ENCODE measurements around the gene TBC1D9B. TPM values are rescaled to one million over a fixed set of nuclear protein-coding genes. Genes with fewer than 3 reads are reported as not detected.

TBC1D9B gene
- total RNA-seq, 1 experiment from 2014 or later = 75.3 TPM

DNA sequence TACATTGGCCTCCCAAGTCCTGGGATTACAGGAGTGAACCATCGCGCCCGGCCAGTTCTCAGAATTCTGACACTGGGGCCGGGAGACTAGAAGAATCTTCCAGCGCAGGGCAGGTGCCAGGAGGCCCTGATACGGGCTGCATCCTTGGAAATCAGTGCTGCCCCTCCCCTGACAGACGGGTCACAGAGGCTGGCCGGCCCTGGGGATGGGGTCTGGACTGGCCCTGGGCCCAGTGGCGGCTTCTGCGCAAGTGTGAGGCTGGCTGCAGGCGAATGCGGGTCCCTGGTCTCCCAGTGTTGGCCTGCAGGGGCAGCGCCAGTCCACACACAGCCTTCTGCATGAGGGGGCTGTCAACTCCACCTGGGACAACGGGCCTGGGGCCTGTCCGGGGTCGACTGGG is 831 bp upstream of the TBC1D9B start:
- no peak for DNase-seq (ENCODE audit: low read depth)

DNA sequence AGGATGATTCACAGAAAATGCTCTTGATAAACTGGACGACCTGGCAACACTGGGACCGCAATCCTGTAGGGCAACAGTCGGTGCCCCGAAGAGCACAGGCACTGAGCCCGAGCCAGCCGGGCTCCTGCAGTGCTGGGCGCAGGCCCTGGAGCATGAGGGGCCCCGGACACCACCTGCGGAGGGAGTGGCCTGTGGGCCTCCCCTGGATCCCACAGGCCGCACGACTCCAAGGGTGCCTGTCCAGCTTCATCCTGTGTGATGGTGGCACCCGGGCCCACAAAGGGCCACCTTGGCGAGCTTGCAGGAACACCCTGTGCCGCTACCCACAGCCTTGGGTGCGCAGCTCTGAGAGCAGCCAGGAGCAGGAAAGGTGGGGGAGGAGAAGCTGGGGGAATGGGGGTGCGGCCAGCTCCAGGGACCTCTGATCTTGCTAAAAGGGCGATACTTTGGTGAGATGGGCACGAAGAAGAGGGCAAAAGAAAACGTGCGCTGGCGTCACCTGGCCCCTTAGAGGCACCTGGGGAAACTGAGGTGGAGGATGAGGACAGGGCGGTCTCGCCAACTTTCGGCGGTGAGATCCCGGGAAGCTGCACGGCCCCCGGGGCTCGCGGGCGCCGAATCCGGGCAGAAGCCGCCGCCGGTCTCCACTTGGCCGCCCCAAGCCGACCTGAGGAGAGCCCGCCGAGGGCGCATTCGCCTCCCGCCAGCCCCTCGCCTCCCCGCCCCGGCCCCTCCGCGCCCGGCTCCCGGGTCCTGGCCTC is 722 bp downstream of the TBC1D9B start:
- DNase-seq (ENCODE audit: low read depth) = peak; percentile 23

DNA sequence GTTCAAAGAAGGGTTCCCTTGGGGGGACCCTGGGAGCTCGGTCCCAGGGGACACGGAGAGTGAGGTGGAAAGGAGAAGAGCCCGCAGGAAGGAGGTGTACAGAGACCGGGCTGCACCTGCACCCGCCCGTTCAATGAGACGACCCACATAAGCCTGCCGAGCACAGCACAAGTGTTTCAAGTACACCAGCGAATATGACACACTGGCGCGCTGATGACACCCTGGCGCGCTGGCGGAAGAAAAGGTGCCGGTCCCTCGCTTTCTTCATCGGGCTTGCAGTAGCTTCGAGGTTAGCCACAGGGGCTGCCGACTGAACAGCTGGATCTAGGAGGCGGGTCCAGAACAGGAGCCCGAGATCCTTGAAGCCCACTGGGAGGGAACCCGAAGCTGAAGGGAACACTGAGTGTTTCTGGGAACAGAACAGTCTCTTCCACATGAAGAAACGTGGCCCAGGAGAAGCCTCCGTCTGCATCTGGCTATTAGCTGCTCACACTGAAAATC is 1.4 kb downstream of the TBC1D9B start:
- DNase-seq (ENCODE audit: low read depth) = no peak

DNA sequence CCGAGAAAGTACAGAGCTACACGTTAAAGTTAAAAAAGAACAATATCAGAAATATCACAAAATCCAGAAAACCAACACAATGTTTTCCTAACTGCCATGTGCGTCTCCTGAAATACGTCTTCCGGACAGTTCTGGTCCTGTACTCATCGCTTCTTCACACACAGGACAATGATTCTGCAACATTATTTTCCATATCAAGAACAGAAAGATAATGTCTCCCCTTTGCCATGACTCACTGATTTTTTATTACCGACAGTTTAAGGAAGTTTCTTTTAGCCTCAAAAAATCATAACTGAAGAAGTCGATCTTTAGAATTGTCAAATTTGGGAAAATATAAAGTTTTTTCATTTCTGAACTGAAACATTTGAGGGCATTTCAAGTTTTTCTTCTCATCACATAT is 2.5 kb downstream of the TBC1D9B start:
- DNase-seq (ENCODE audit: low read depth) = no peak

DNA sequence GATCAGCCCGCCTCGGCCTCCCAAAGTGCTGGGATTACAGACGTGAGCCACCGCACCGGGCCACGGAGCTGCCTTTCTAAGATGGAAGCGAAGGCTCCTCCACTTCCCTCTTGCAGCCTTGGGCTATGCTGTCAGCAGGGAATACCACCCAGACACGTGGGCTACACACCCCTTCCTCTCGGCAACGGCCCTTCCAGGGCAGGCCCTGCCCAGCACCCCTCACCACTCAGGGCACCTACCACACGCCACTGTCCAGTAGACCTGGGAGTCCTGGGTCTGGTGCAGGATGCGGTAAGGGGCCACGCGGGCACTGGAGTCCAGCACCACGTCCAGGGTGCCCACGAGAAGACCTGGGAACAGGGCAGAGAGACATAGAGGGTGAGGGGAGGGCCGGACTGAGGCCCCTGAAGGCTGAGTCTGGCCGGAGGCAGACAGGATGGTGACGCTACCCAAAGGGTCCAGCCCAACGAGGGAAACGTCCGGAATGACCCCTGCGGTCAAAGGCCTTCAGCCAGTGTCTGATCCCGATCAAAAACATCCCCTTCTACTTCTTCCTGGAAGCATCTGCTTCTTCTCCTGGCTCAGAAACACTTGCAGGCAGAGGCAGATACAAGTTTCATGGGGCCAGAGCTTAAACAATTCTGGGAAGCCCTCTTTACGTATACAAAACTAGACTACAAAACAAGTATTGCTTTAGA is 3.1 kb downstream of the TBC1D9B start:
- DNase-seq (ENCODE audit: low read depth) = no peak

DNA sequence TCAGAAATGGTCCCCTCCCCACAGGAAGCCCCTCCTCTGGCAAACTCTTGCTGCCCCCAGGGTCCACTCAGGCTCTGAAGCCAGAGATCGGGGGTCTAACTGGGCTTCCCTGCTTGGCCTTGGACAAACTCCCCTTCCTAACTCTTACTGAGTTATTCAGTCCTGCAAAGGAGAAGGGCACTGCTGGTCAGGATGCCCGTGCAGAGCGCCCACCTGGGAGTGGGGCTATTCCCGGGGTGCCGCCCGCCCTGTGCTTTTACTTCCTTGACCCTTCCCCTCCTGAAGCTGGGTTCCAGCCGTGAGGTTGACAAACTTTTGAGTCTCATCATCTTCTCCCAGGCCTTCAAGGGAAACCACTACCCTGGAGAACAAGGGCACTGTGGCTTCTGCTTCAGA is 4.9 kb downstream of the TBC1D9B start:
- DNase-seq (ENCODE audit: low read depth) = no peak

DNA sequence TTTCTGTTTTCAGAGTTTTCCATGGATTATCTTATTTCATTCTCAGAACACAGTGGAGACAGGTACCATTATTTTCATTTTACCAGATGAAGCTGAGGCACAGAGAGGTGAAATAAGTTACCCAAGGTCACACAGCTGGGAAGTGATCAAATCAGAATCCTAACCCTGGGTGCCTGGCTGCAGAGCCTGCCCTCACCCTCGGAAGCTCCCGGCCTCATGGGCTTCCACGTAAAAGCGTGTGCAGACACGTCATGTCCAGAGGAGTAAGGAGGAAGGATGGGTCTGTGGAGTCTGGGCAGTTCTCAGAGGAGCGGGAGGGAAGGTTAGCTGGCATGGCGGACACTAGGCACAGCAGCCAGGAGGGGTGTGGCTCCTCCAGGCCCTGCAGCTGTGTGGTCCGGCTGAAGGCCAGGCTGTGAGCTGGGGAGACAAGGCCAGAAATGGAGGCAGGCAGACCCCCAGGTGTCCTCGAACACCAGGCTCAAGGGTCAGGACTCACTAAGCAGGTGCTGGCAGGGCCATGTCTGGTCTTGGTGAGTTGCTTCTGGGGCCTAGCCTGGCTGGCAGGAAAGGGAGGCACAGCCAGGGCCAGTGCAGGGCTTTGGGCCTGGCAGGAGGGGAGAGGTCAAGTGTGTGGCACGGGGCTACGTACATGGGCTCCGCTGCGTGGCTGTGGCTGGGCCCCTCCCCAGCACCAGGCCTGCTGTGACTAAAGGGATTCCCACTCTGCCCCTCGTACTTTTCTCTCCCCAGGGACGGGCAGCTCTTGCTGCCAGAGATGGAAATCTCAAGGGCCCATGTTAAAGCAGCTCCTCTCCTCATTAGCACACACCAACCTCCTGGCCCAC is 5.6 kb downstream of the TBC1D9B start:
- no peak for DNase-seq (ENCODE audit: low read depth)

DNA sequence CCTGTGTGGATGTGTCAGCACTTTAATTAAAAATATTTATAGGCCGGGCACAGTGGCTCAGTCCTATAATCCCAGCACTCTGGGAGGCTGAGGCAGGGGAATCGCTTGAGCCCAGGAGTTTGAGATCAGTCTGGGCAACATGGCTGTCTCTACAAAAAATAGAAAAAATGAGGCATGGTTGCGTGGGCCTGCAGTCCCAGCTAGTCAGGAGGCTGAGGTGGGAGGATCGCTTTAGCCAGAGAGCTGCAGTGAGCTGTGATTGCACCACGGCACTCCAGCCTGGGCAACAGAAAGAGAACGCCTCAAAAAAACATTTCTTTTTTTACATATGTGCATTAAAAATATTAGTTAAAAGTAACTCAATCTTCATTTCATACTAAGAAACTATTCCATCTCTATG is 6.2 kb downstream of the TBC1D9B start:
- DNase-seq (ENCODE audit: low read depth) = no peak

DNA sequence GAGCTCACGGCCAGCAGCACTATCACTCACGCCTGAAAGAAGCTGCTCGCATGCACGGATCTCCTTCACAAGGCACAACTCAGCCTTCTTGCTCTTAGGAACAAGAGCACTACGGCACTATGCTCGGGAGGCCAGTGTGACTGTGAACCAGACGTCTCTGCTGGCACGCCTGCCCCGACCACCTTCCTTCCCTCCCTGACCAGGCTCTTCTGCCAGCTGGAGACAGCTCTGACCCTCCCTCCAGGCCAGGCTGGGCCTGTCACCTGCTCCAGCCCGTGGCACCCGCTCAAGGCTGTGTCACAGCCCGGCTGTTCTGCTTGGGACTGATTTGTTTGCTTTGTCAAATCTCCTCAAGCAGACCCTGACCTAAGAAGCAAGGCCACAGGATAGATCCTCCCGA is 7.0 kb downstream of the TBC1D9B start:
- DNase-seq (ENCODE audit: low read depth) = no peak

DNA sequence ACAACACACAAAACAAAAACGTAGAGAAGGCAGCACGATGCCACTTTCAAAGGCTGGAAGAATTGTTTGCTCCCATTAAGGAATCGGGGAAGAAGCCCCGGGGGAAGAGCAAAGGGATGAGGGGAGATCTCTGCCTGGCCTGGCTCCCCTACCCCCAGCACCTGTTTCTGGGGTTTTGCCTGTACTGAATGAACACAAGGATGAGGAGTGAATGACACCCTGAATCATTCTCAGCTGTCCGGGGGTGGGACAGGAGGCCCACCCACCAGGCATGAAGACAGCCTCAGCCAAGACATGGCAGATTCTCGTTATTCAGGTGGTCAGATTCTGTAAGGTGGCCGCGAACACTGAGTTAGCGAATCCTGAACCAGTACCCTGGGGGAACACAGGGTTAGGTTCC is 7.5 kb downstream of the TBC1D9B start:
- DNase-seq (ENCODE audit: low read depth) = no peak

DNA sequence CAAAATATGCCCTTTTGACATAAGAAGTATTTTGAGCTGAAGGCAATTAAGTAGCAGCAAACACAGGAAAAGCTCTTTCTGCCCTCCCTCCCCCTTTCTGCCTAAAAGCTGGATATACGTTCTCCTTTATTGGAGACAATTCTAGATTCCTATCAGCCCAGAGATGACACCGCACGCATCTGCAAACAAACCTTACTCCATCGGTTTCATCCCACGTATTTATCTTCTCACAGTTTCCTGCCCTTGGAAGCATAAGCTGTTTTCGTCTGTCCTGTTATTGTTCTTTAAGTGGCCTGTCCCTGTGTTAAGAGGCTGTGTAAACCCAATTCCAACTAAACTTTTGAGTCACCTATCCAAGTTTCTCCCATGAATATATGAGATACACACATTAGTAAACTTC is 11.8 kb downstream of the TBC1D9B start:
- DNase-seq (ENCODE audit: low read depth) = no peak

DNA sequence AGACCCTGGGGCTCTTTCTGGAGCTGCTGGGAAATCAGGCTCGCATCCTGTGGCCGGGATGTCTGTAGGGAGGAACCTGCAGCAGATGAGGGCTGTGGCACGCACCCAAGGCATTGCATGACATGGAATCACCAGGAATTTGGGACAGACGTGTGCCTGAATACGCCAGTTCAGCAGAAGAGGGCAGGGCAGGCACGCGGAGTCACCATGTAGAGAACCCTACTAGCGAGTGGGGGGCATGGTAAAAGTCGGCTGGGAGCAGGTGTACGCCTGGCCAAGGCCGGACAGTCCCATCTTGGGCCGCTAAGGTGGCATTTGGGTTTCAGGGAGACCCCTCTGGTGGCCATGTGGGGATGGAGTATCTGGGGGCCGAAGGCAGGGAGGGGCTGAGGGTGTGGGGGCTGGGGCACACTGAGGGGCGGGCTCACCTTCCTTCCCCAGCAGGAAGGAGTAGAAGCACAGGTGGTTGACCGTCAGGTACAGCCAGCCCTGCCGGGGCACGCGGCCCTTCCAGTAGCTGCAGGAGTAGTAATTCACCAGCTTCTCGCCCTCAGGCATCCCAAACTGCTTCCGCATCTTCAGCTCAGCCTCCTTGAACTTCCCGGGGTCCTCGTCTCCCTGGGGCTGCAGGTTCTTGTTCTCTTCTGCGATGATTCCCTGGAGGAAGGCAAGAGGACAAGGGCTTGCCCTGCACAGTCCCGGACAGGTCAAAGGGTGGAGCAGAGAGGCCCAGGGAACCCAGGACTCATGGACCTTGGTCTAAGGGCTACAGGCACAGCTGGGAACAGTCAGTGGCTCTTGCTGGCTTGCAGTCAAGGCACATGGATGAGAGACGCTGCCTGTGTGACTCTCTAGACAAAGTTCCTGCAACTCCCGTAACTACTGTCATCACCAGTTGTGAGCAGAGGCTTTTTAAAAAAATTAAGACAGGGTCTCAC is 13.5 kb downstream of the TBC1D9B start:
- DNase-seq (ENCODE audit: low read depth) = no peak

DNA sequence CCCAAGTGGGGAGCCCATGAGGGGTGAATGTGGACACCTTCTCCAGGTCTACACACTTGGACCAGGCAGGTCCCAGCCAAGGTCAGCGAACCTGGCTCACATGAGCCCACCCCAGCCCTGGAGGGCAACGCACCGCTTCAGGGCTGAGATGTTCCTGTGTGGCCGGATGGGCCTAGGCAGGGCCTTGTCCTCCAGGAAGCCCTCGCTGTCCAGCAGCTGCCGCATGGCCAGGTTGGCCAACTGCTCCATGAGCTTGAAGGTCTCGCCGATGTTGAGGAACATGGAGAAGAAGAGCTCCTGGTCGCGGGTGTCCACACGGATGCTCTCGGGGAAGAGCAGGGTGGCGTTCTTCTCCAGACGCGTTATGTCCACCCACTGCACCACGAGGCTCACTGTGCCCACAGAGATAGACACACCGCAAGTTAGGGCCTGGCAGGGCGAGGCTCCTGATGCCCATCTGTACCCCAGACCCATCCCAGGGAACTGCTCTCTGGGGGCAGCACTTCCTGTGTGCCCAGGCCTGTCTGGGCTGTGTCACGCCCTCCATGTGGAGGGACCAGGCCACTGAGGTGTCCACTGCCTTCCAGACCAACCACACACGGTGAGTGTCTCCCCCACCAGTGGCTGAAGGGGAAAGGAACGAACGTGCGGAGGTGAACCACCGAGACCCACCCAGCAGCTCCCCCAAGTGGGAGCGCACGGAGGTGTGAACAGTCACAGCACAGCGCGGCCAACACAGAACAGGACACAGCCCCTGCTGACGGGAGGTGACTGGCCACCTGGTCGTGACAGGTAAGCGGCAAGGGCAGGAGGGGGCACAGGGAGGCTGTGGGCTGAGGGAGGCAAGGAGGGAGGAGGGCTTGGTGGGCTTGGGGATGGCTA is 14.4 kb downstream of the TBC1D9B start:
- no peak for DNase-seq (ENCODE audit: low read depth)

DNA sequence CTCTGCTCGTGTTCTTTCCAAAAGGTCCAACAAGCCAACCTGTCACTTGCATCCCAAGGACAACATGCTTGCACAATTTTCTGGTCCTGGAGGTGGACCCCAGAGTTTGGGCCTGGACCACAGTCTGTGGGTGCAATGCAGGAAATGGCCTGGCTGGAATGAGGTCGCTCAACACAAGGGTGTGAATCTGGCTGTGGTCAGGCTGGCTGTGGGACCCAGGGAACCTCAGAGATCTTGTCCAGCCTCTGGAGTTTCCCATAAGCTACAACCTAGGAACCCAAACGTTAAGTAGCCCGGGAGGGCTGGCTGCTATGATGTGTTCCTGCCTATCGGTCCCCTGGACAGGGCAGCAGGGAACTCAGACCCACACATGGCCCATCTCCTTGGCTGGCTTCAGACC is 15.4 kb downstream of the TBC1D9B start:
- no peak for DNase-seq (ENCODE audit: low read depth)

DNA sequence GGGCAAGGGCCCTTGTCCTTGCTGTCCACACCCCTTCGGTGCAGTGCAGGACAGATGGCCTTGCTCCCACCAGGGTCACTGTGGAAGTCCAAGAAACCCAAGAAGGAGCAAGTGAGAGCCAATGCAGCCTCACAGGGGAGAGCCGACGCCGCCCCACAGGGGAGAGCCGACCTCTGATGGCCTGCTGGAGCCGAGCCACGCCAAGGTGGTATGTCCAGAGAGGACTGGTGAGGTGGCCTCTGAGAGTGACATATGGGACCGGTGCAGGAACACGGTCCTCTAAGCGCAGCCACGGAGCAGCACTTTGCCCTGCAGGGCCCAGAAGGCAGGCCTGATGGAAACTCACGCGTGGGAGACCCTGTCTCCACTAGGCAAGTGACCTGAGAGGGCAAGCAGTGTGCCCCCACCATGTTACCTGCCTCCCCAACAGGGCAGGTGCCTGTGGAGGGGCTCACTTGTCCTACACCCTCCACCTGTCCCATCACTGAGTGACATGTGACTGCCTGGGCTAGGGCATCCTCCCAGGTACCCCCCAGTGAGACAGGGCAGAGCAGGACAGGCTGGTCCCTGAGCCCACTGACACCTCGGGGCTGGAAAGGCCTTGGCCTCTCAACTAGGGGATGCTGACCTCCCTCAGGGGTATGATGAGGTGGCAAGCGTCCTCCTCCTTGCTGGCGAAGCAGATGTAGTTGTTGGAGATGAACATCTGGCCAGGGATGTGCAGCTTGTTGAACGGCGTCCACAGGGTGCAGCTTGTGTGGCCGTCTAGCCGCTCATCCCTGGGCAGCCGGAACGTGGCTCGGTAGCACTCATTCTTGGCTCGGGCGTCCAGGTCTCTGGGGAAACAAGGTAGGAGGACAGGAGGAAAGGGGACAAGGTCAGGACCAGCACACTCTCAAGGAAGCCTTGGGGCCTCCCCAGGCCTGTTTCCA is 16.7 kb downstream of the TBC1D9B start:
- DNase-seq (ENCODE audit: low read depth) = no peak

DNA sequence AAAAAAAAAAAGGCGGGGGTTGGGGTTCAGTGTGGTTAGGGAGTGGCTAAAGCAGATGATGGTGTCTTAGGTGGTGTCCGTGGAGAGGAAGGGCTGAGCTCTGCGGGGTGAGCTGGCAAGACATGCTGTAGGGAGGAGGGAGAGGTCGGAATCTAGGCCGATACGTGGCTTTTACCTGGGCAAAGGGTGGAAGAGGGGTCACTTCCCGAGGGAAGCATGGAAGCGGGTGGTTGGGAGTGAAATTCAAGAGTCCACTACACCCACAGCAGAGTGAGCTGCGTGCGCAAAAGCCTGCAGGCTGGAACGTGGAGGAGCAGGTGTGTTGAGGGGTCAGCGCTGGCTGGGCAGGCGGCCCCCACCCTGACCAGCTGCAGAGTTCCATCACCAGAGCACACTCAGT is 17.8 kb downstream of the TBC1D9B start:
- DNase-seq (ENCODE audit: low read depth) = no peak

DNA sequence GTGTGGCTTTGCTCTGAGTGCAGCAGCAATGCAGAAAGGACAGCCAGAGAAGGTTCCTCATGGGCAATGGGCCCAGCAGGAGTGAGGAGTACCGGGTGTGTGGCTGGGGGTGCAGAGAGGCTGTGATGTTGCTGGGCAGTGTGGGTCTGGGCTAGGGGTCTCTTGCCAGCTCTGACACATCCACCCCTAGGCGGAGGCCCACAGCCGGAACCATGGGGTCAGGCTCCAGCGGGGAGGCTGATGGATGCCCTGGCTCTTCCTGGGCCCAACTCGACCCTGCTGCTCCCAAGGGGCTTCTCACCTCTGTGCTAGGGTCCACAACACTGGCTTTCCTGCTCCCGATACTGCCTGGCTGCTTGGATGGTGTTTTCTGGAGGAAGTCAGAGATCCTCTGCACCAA is 19.9 kb downstream of the TBC1D9B start:
- DNase-seq (ENCODE audit: low read depth) = no peak

DNA sequence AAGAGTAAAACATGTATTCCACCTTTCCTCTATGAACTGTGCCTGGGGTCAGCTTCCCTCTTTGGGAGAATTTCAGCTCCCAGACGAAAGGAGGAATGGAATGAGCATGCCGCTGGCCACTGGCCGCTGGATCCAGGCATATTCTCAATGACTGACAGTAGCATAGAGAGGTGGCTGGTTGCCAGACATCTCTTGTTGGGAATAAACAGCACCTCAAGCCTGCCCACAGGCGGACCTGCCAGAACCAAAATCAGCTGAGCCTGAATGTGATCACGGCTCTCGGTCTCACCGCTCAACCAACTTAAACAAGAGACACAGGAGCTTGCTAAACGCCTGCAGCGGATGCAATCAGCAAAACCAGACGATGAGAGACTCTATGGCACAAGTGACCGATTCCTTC is 20.6 kb downstream of the TBC1D9B start:
- no peak for DNase-seq (ENCODE audit: low read depth)
